NCI-H446 (cell line): ENCODE measurements around the gene ZNFX1.
"Not testable (repeated sequence)": the region's sequence is repeated elsewhere in the genome, so short reads cannot be mapped to it uniquely, and the experiment has no call there.

Experiments
- DNase-seq, 2 experiments: peaks; one replicate each; lab custom pipeline; 2025; lab: John Stamatoyannopoulos, UW

Gene ZNFX1

DNA sequence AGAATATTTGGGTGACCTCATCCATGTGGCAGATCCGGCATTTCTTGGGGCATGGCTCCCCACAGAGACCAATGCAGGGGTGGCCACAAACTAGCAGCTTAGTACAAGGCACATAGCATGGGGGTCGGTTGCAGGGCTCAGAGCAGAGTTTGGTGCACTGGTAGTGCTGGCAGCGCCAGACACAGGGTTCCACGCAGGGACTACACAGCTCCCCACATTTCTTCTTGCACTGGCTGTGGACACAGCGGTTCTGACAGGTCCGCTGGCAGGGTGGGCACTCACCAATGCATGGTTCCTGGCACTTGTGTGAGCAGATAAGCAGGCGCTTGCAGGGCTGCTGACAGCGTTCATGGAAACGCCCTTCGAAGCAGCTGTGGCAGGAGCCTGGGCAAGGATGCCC, 29.6 kb downstream of the ZNFX1 start:
- DNase-seq: no peak

DNA sequence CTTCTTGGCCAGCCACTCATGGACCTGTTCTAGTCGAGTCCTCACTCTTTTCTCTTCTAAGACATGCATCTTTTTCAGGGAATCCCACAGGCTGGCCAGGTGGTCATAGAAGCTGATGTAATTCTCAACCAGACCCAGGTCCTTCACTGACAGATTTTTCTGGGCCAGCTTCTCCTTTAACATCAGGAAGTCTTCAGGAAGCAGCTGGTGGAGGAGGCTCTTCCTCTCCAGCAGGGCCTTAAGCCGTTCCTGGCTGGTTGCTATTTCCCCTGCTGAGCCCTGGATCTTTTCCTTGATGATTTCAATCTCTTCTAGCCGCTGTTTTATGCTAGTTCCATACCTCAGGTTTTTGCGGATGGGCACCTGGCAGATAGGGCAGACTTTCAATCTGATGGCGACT, 30.1 kb downstream of the ZNFX1 start:
- no peak for DNase-seq

DNA sequence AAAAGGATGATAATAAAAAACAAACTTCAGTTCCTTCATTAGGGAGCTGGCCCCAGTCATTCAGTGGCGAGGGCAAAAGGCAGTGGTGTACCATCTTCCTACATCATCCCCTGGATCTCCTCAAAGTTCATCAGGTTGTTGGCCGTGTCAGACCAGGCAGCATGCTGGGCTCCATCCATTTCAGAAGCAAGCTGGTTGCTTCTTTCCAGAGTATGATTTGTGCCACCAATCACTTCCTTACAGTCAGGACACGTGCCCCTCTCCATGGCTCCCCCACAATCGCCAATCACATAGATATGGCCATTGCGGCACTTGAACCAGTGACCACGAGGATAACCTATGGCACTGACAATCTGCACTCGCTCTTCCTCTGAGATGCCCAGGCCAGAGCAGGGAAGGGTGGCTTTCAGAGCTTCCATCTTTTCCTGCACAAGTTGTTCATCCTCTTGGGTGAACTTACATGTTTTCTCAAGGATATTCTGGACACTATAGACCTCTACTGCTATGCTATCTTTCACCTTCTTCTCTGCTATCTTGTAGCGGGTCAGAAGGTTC, 30.6 kb downstream of the ZNFX1 start:
- DNase-seq: no peak

DNA sequence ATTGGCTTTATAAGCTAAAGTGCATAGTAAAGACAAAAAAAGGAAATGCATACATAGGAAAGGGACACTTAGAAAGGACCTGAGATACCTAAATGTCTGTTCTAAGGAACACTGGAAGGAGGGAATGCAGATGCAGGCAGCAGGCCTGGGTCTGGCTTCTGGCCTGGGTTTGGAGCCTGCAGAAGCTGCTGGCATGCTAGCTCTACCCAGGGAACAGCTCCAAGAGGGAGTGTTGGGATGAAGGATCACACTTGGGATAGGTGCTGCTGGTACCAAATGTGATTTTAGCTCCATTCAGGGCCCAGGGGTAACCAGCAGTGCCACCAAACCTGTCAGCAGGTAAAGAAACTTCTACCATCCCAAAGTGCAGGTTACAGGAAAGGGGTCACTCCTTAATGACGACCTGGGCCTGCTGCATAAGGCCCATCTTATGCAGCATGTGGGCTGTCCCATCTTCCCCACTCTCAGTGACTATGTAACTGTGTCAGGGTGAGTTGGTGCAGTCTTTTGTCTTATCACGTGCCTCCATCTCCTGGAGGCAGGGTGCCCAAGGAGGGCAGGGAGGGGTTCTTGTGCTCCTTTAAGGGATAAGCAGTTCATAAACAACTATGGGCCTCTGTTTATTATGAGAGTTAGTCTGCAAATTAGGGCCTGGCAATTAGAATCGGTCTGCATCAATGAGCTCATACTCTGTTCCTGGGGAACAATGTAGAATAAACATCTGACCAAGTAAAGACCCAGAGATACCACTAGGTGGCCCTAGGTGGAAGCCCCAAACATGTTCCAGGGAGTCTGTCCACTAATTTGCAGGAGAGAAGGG, 31.7 kb downstream of the ZNFX1 start:
- peak in 1 of 2 experiments; percentile 37 for DNase-seq

DNA sequence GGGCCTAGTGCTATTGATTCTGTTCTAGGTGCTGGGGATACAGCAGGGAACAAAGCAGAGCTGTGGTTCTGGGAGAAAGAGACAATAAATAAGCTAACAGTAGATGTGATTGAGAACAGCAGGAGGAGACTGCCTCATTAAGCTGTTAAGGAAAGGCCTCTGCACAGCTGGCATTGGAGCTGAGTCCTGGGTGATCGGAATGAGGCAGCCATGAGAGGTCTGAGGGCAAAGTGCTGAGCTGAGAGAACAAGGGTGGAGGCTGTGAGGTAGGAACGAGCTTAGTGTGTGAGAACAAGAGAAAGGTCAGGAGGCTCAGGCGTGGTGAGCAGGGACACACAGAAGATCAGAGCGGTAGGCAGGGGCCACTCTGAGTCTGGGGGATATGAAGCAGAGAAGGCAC, 40.3 kb downstream of the ZNFX1 start:
- no peak for DNase-seq

DNA sequence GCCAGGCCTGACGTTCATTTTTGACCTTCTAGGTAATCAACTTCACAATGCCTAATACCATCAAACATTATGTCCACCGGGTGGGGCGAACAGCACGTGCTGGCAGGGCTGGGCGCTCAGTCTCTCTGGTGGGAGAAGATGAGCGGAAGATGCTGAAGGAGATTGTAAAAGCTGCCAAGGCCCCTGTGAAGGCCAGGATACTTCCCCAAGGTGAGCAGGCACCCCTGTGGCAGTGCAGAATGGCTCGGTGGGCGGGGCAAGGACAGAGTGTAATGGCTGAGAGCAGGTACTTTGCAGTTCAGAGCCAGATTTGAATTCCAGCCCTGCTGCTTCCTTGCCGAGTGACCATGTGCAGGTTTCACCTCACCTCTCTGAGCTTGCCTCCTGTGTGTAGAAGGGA, 41.6 kb downstream of the ZNFX1 start:
- no peak for DNase-seq

DNA sequence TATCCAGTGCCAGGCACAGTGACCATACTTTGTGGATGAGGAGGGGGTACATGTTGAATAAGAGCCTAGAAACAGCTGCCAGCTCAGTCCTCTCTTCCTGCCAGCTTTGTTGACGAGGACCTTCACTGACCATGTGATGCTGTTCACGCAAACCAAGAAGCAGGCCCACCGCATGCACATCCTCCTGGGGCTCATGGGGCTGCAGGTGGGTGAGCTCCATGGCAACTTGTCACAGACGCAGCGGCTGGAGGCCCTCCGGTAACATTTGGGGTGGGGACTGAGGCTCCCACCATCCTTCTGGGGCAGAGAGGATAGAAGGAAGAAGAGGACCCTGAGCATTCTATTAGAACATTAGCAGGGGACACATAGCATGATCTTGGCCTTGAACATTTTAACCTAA, 43.0 kb downstream of the ZNFX1 start:
- no peak for DNase-seq

DNA sequence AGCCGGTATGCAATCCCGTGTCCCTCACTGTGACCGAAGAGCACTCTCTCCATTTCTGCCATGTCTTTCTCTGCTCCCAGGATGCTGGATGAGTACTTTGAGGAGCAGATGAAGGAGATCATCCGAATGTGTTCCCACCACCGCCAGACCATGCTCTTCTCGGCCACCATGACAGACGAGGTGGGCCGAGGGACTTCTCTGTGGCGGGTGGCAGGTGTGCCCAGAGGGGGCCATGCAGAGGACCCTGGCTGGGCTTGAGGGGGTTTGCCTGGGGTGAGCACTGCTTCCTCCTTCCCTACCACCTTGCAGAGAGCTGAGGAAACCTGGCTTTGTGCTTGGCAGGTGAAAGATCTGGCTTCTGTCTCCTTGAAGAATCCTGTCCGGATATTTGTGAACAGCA, 44.6 kb downstream of the ZNFX1 start:
- DNase-seq: no peak

DNA sequence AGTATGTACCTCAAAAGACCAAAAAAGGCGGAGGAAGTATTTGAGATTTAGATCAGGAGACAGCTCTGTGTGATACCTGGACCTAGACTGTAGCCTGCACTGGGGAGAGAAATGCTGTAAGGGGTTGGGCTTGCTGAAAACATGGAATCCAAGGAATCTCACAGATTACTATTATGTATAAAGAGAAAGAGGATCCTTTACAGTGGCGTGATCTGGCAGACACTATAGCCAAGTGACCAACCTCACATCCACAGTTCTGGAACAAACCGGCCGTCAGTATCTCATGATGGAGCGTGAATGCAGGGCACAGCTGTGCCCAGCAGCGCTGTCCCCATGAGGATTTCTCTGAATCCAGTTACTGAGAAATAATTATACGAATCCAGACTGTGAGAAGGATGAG, 46.4 kb downstream of the ZNFX1 start:
- no peak for DNase-seq

DNA sequence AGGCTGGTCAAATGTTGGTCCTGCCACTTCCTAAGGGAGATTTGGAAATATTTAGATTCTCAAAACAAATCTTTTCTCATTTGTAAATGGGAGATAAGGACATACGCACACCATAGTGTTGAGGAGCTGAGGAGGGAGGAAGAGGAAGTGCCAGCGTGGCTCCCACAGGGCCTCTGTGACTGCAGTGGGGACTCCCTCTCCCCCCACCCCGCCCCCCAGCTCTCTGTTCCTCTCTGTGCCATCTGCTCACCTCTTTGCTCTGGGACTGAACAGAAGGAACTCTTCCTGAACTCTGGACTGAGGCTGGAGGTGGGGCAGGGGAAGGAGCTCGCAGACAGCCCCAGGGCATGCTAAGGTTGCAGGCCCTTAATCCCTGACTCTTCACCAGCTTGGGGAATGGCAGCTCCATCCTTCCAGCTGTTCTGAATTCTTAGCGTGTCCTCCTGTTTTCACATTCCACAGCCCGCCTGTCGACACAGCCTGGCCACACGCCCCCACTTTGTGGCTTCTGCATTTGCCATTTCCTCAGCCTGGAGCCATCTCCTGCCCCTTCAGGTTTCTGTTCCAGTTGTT, 47.2 kb downstream of the ZNFX1 start:
- DNase-seq: no peak

DNA sequence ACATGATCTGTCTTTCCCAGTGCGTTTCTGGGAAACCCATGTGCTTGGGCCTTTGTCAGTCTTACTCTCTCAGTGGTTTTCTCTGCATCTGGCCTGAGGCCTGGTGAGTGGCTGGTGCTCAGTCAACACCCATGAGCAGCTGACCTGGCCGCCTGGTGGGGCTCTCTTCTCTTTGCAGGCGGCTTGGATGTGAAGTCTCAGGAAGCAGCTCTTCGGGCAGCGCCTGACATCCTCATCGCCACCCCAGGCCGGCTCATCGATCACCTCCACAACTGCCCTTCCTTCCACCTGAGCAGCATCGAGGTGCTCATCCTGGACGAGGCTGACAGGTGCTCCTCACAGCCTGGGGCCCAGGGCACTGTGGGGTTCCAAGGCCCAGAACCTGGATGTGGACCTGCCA, 47.8 kb downstream of the ZNFX1 start:
- DNase-seq: no peak

DNA sequence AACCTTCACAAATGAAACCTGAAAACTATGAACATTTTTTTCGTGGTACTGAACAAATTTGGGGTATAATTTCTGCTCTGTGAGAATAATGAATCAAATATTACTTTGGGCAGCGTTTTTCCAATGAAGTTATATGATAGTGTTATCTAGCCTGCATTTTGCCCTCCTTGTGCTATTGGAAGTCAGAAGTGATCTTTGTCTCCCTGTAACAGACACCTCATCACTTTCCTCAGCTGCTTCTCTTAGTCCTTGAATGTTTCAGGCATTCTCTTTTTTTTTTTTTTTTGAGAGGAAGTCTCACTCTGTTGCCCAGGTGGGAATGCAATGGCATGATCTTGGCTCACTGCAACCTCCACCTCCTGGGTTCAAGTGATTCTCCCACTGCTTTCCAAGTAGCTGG, 48.5 kb downstream of the ZNFX1 start:
- DNase-seq: no peak

DNA sequence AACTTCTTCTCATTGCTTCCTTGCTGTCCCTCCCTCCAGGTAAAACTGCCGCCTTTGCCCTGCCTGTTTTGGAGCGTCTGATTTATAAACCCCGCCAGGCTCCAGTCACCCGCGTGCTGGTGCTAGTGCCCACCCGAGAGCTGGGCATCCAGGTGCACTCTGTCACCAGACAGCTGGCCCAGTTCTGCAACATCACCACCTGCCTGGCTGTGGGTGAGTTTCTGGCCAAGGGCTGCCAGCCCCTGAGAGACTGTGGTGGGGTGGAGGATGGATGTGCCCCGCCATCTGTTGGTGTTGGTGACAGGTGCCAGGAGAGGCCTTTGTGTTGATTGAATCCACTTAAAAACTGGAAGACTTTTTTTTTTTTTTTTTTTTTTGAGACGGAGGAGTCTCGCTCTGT, 49.2 kb downstream of the ZNFX1 start:
- peak in 1 of 2 experiments; percentile 45 for DNase-seq

DNA sequence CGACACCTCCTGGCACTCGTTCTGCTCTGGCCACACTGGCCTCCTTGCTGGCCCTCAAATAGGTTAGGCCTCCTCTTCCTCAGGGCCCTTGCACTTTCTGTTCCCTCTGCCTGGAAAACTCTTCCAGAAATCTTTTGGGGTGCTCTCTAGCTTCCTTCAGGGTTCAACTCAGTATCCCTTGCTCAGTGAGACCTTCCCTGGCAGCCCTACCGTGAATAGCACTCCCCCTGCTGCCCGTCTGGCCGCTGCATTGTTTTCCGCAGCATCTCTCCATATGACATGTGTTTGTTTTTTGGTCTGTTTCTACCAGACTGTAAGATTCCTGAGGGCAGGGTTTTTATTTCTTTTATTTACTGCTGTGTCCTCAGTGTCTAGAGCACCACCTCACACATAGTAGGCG, 52.0 kb downstream of the ZNFX1 start:
- no peak for DNase-seq

DNA sequence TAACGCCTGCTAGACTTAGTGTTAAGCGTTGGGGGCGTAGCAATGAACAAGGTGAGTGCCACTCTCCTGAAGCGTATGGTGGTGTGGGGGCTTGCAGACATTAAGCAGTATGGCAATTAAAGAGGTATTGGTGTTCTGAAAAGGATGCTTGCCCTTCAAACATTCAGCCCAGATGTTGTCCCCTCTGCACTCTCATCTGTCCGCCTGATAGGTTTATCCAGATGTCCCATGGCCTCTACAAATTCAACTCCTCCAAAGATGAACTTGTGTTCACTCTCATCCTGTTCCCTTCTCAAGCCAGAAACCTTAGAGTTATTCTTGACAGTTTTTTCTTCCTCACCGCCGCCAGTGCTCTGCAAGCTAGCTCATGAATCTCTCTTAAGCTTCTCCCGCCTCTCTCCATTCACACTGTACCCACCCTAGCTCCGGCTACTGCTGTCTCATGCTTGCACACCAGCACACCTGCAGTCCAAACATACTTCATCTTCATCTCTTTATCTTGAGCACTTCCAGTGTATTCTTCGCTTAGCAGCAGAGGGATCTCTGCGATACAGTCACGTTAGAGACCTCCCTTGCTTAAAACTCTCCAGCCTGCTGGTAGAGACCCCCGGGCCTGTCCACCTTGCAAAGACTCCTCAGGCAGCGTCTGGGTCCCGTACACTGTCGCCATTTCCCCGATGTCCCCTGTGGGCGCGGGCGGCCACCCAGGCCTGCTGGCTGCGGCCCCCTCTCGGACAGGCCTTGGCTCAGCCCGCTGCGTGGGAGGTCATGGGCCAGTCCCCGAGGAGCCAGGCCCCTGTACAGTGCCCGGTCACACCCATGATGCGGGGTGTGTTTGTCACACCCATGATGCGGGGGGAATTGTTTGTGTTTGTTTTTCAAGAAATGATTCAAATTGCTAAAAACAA, 57.7 kb downstream of the ZNFX1 start:
- no peak for DNase-seq

DNA sequence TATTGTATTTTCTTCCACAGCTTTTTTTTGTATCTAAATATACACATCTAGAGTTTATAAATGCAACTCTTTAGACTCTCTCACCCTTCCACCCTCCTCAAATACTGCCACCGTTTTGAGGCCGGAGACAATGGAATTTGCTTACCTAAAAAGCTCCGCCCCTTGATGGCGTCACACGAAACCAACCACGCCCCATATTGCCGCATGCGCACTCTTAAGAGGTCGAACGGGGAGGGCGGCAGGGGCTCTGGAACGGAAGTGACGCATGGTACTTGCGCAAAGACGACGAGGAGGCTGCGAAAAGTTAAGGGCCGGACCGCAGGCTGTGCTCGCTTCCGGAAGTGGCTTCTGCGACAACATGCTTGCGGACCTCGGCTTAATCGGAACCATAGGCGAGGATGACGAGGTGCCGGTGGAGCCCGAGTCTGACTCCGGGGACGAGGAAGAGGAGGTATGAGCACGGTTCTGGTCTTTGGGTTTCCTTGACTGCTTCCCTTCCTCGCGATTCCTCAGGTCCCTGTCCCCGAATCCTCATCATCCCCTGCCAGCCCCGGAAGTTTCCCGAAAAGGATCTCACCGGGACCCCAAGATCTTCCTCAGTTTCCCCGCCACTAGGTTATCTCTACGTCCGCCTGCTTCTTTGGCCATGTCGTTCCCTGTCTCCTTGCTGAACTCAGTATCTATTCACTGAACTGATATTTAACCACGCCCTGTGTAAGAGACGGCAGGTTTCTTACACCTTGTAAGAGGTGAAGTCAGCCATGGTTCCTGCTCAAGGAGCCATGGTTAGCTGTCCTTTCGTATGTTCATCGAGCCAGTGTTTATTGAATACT, 58.5 kb downstream of the ZNFX1 start, which contains the start of gene DDX27:
DDX27 (plus strand) TSS at position 326 of the 833 bp plus-strand sequence; CDS start at position 359, 33 bp downstream.
- DNase-seq: peak; percentile 98 to 99

DNA sequence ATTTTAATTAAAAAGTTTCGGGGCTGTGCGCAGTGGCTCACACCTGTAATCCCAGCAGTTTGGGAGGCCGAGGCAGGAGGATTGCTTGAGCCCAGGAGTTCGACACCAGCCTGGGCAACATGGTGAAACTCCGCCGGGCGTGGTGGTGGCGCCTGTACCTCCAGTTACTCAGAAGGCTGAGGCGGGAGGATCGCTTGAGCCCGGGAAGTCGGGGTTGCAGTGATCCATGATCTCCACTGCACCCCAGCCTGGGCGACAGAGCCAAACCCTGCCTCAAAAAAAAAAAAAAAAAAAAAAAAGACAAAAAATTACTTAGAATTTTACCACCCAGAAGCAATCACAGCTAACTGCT, 59.1 kb downstream of the ZNFX1 start:
- DNase-seq: not testable (repeated sequence)

DNA sequence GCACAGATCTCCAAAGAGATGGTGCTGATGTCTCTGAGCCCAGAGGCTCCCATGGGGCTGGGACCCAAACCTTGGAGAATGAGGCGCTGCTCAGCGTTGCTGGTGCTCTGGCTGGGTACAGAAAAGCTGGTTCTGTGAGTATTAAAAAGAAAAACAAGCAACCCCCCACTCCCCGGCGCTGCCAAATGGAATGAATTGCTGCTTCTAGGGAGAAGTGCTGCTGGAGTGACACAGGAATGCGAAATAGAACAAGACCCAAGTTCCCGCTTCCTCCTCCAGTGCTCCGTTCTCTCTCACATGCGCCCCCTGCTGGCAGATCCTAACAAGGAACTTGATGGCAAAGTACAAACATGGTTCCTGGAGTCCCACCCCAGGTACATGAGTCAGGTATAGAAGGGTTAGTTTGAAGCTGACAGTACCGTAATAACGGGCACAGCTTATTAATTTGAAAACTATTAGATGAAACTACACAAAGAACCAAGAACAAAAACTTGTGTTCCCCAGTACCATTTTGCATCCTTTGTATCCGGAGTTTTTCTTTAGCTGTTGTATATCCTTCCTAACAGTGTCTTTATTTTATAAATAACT, 60.8 kb downstream of the ZNFX1 start:
- peak; percentile 80 to 91 for DNase-seq

DNA sequence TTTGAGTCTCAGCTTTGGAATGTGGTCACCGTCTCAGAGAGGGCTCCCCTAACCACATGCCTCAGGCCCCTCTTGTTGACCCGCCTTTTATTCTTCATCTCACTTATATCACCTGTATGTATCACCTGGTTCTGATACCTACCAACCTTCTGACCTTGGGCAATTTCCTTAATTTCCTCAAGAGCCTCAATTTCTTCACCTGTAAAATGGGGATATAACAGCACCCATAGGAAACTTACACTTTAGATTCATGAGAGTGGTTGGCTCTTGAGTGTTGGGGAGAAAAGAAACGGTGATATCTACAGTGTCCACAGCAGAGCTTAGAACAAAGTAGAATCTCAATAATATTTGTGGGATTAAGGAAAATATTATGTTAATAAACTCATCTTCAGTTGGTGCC, 62.6 kb downstream of the ZNFX1 start:
- no peak for DNase-seq

DNA sequence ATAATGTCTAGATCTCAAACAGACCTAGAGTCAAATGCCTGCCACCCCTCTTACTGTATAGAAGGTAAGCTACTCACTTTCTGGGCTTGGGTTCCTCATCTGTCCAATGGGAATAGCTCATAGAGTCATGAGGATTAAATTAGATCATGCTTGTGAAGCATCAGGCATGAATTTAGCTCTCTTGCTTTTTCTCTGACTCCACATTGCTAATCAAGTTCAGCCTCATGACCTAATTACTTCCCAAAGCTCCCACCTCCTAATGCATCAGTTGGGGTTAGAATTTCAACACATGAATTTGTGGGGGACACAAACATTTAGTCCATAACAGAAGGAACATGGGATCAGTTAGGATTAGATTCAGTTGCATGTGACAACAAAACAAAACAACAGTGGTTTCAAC, 63.3 kb downstream of the ZNFX1 start:
- no peak for DNase-seq

DNA sequence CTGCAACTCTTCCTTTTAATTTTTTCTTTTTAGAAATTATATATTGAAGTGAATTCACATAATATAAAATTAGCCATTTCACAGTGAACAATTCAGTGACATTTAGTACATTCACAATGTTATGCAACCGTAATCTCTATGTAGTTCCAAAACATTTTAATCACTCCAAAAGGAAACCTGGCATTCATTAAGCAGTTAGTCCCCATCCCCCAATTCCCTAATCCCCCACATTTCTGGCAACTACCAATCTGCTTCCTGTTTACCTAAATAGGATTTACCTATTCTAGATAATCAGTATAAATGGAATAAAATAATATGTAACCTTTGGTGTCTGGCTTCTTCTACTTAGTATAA, 67.1 kb downstream of the ZNFX1 start:
- no peak for DNase-seq
